ENCODE results near the gene GIGYF2. TPM values are rescaled to one million over a fixed set of nuclear protein-coding genes. Genes with fewer than 3 reads are reported as not detected.

GIGYF2 gene
- total RNA-seq, 1 donor from 2014 or later, result 61.1 TPM

DNA sequence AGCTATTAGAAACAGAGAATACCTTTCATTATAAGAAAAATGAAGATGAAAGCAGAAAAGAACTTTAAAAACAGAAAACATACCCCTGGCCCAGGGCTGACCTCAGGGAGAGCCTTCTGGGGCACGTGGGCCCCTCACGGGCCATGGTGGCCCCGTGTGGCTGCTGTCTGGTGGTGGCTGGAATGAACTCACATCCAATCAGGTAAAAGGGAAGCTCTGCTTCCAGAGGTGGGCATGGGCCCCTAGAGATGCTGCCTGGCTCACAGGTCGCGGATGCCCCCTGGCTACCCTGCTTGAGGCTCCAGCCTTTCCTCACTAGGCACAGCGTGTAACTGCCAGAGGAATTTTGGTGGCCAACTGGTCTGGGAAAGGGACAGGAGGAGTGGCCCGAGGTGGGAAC is 189.5 kb downstream of the GIGYF2 start:
- Mint-ChIP-seq H3K4me3 (ENCODE audit: unreplicated experiment) (no peak overlapping the region), H3K36me3 (ENCODE audit: low read depth, unreplicated experiment) (no peaks in the 10 kb centered on the region), H3K9me3 (ENCODE audit: unreplicated experiment) (no peaks in the 10 kb centered on the region), H3K27ac (ENCODE audit: unreplicated experiment) (no peak overlapping the region), H3K27me3 (ENCODE audit: unreplicated experiment) (peaks cover 10% of the 10 kb centered on the region), H3K4me1 (ENCODE audit: unreplicated experiment) (peaks cover 12% of the 10 kb centered on the region)
- DNase-seq (ENCODE audit: low spot score), result no peak
- TF ChIP-seq, protein P1, sequence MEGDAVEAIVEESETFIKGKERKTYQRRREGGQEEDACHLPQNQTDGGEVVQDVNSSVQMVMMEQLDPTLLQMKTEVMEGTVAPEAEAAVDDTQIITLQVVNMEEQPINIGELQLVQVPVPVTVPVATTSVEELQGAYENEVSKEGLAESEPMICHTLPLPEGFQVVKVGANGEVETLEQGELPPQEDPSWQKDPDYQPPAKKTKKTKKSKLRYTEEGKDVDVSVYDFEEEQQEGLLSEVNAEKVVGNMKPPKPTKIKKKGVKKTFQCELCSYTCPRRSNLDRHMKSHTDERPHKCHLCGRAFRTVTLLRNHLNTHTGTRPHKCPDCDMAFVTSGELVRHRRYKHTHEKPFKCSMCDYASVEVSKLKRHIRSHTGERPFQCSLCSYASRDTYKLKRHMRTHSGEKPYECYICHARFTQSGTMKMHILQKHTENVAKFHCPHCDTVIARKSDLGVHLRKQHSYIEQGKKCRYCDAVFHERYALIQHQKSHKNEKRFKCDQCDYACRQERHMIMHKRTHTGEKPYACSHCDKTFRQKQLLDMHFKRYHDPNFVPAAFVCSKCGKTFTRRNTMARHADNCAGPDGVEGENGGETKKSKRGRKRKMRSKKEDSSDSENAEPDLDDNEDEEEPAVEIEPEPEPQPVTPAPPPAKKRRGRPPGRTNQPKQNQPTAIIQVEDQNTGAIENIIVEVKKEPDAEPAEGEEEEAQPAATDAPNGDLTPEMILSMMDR (IDR thresholded peaks at IDR 0.05; ENCODE audit: unreplicated experiment), result no peak

DNA sequence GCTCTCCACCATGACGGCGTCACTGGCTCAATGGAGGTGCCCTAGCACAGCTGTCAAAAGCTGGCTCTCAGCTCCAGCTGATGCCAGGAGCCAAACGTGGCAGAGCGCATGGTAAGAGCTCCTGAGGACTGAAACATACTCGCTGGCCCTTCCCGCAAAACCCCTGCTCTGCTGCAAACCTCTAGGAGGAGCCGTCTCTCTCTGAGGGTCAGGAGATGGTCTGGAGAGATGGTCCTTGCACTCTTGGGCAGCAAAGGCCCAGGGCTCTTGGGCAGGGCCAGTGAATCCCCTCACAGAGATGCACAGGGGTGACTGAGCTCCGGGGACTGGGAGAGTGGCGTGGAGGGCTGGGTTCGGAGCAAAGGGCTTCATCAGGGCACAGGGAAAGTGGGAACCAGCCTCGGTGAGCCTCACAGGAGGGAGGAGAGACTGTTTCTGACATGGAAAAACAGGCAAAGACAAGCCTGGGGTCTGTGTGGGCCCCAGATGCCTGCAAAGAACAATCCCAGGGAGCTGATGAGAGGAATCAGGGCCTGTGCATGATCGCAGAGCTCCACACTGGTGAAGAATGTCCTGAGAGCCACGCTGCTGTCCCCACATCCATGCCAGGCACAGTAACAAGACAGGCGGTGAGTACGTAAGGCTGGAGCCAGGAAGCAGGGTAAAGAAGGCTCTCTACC is 190.2 kb downstream of the GIGYF2 start:
- peaks cover 12% of the 10 kb centered on the region for H3K4me1 Mint-ChIP-seq (ENCODE audit: unreplicated experiment)
- peaks cover 10% of the 10 kb centered on the region for H3K27me3 Mint-ChIP-seq (ENCODE audit: unreplicated experiment)
- TF ChIP-seq, protein P1 (IDR thresholded peaks at IDR 0.05; ENCODE audit: unreplicated experiment), result no peak
- H3K4me3 Mint-ChIP-seq (ENCODE audit: unreplicated experiment), result no peak overlapping the region
- DNase-seq (ENCODE audit: low spot score), result no peak
- H3K27ac Mint-ChIP-seq (ENCODE audit: unreplicated experiment), result no peak overlapping the region
- H3K9me3 Mint-ChIP-seq (ENCODE audit: unreplicated experiment), result no peaks in the 10 kb centered on the region
- H3K36me3 Mint-ChIP-seq (ENCODE audit: low read depth, unreplicated experiment), result peaks cover 3% of the 10 kb centered on the region

DNA sequence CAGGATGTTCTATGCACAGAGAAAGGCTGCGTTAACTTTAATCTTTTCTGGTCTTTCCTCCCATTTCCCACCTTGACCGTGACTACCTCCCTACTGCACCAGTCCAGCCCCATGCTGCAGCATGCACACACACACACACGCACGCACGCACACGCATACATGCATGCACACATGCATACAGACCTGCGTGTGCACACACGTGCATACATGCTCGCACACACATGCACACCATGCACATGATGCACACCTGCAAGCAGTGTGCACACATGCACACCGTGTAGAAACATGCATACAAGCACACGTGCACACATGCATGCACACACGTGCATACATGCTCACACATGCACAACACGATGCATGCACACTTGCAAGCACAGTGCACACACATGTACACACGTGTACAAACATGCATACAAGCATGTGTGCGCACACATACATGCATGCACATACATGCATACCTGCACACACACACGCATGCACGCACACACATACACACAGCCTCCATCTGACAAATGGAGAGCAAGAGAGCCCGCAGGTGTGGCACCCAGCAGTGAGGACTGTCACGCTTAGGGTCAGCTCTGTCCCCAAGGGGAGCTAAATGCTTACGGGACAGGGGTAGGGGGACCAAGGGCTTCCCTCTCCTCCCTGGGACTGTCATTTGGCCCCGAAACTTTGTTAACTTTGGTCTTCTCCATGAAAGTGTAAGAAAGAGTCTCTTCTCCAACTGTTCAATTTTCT is 191.1 kb downstream of the GIGYF2 start:
- H3K36me3 Mint-ChIP-seq (ENCODE audit: low read depth, unreplicated experiment), result peaks cover 3% of the 10 kb centered on the region
- no peak for DNase-seq (ENCODE audit: low spot score)
- peaks cover 10% of the 10 kb centered on the region for H3K27me3 Mint-ChIP-seq (ENCODE audit: unreplicated experiment)
- peaks cover 12% of the 10 kb centered on the region for H3K4me1 Mint-ChIP-seq (ENCODE audit: unreplicated experiment)
- no peaks in the 10 kb centered on the region for H3K9me3 Mint-ChIP-seq (ENCODE audit: unreplicated experiment)
- no peak overlapping the region for H3K4me3 Mint-ChIP-seq (ENCODE audit: unreplicated experiment)
- no peak overlapping the region for H3K27ac Mint-ChIP-seq (ENCODE audit: unreplicated experiment)
- TF ChIP-seq, protein P1 (IDR thresholded peaks at IDR 0.05; ENCODE audit: unreplicated experiment), result no peak

DNA sequence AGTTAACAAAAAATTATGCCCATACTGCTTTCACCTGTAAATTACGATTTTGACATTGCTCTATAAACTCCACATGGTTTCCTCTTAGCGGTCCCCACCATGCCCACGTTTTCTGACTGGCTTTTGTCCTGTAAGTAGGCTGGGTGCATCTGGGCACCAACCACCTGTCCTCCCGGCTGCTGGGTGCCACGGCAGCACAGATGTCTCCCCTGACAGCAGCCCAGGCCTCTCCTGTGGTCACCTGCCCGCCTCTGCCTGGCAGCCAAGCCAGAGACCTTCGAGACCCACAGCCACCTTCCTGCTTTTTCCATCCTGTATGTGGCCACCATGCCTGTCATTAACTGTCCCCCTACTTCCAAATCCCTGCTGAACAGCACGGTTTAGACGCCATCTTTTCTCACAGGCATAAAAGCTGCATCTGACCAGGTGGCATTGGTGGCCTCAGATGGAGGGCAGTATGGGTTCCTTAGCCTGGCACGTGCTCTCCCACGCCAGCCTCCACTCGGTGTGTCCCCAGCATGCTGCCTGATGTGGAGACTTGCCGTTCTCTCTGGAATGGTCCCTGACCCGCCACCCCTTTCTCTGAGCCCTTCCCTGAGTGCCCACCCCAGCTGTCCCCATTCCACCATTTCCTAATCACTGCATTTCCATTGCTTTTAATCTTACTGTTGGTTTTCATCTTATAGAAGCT is 191.9 kb downstream of the GIGYF2 start:
- Mint-ChIP-seq H3K4me1 (ENCODE audit: unreplicated experiment) (peaks cover 12% of the 10 kb centered on the region), H3K27me3 (ENCODE audit: unreplicated experiment) (peaks cover 10% of the 10 kb centered on the region), H3K36me3 (ENCODE audit: low read depth, unreplicated experiment) (peaks cover 3% of the 10 kb centered on the region), H3K9me3 (ENCODE audit: unreplicated experiment) (no peaks in the 10 kb centered on the region), H3K27ac (ENCODE audit: unreplicated experiment) (no peak overlapping the region), H3K4me3 (ENCODE audit: unreplicated experiment) (peak overlapping the region; percentile 44)
- no peak for DNase-seq (ENCODE audit: low spot score)
- TF ChIP-seq, protein P1 (IDR thresholded peaks at IDR 0.05; ENCODE audit: unreplicated experiment), result no peak
